Fibroblast of skin of back (primary cell): ENCODE results near the gene VWA5B1.
A peak's percentile ranks its signal among the peaks of the same experiment; 100 is the strongest.
"Not testable (repeated sequence)": the region's sequence is repeated elsewhere in the genome, so short reads cannot be mapped to it uniquely, and the experiment has no call there.

Source experiments
- DNase-seq: peaks from one replicate; pipeline ENCODE4 v3.0.0-alpha.2; 2013

The VWA5B1 gene

DNA sequence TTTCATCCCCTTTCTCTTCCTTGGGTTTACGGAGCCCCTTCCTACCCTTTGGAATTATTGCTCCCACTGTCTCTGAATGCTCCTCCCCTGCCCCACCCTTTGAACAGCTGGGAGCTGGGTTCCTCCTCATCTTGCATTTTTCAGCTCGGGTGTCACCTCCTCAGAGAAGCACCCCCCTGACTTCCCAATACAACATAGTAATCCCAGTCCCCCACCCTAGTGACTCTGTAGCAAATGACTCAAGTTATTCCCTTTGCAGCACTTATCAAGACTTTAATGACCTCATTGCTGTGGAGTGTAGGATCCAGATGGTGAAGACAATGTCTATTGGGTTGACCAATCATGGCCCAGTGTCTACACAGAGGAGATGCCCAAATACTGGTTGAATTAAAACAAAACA lies 8.9 kb upstream of the VWA5B1 start:
- DNase-seq: peak; percentile 87

DNA sequence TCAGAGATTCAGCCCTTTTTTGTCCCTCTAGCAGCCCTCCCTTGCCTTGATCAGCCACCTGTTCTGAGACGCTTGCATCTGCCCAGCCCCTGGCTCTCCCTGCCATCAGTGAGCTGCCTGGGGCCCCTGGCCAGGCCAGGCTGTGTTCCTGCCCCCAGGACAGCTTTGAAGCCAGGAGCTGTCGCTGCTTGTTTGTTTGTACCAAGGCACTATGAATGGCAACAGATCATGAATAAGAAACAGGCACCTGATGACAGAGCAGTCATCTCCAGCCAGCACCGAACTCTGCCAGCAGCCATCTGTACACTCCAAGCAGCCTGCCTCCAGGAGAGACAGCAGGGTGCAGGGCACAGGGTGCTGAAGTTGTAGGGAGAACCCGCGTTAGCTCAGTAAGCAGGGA lies 8.1 kb upstream of the VWA5B1 start:
- no peak for DNase-seq

DNA sequence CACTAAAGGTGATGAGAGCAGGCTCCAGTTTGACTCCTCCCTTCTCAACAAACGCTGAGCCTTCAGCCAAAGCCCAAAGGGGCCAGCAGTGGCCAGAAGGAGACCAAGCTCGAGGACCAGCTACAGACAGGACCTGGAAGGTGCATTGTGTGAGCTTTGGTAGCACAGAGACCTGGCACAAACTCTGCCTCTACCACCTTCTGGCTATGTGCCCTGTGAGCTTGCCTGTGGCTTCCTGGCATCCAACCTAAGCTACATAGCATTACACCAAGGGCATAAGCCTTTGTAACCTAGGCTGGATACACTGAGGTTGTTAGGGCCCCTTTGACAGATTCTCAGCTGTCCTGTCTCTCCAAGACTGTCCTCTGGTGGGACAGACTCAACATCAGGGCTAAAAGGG lies 6.6 kb upstream of the VWA5B1 start:
- no peak for DNase-seq

DNA sequence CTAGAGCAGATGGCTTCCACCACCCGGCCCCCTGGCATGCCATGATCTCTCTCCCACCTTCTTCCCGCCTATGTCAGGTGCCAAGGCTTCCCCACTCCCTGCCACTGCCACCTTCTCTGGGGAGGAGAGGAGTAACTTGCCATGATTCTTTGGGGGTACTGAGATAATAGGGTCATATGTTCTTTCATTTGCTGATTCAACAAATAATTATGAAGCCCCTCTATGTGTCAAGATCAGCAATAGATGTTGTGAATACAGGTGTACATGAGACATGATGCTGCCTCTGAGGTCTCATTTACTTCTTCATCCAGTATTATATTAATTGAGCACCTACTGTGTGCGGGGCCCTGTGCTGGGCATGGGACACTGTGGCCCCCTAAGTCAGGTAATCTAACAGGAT lies 6.0 kb upstream of the VWA5B1 start:
- DNase-seq: no peak

DNA sequence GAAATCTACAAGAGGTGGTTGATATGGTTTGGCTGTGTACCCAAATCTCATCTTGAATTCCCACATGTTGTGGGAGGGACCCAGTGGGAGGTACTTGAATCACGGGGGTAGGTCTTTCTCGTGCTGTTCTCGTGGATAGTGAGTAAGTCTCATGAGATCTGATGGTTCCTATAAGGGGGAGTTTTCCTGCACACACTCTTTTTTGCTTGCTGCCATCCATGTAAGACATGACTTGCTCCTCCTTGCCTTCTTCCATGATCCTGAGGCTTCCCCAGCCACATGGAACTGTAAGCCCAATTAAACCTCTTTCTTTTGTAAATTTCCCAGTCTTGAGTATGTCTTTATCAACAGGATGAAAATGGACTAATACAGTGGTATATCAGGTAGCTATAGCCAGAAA lies 5.2 kb upstream of the VWA5B1 start:
- DNase-seq: no peak

DNA sequence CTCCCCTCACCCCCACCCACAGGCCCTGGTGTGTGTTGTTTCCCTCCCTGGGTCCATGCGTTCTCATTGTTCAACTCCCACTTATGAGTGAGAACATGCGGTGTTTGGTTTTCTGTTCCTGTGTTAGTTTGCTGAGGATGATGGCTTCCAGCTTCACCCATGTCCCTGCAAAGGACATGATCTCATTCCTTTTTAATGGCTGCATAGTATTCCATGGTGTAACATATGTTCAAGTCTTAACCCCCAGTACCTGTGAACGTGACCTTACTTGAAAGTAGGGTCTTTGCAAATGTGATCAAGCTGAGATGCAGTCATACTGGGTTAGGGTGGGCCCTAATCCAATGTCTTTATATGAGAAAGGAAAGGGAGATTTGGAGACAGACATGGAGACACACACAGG lies 3.0 kb upstream of the VWA5B1 start:
- DNase-seq: not testable (repeated sequence)

DNA sequence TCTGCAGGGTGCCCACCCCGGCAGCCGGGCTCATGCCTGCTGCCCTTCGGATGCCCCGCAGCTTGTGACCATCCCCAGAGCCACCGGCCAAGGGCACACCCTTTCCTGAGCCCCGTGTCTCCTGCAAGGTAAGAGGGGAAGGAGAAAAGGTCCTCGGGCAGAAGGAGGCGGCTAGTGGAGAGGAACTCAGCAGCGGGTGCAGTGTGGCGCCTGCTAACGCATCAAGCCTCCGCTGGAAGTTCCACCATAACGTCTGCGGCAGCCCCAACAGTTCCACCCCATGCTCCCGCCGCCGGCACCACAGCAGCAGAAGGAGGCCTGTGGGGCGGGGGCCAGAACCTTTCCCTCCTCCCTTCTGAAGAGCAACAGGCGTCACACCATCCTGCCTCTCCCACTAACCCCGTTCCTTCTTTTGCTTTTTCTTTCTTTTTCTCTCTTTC lies 990 bp downstream of the VWA5B1 start:
- DNase-seq: no peak

DNA sequence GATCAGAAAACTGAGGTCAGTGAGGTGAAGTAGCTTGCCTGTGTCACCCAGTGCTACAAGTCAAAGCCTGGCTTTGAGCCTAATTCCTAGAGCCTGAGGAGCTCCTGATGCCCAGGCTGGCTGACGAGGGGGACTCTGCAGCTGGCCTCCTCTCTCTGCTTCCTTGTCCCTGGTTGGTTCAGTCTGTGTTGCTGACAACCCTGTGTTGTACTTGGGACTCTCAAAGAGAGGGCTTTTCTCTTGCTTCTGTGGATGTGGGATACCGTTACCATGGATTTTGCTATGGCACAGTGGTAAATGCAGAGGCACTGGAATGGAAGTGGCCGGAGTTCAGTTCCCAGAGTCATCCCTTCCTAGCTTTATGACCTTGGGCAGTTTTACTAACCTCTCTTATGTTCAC lies 8.0 kb downstream of the VWA5B1 start:
- DNase-seq: no peak

DNA sequence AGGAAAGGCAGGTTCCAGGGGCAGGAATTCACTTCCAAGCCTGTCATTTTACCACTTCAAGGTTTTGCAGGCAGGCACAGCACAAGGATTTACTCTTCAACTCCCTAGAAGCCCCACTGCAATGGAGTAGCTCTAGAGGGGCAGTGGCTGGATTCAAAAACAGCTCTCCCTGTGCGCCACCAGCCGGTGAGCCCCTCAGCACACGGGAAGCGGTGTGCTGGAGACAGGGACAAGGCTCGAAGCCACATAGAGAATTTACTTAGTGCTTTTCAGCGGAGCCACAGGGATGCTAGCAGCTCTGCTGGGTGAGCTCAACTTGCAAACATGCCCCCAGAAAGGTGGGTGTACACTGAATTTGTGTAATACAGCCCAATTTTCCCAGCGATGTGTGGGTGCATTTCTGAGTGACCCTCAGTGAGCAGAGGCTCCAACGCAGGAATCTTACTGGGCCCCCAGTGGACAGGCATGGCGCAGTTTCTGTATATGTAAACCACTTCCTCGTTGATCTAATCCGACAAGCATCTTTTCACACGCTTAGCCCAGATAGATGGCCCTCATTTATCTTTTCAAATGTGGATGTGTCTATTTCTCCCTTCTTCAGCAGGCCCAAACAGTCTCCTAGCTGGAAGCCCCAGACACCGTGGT lies 10.9 kb downstream of the VWA5B1 start:
- no peak for DNase-seq

DNA sequence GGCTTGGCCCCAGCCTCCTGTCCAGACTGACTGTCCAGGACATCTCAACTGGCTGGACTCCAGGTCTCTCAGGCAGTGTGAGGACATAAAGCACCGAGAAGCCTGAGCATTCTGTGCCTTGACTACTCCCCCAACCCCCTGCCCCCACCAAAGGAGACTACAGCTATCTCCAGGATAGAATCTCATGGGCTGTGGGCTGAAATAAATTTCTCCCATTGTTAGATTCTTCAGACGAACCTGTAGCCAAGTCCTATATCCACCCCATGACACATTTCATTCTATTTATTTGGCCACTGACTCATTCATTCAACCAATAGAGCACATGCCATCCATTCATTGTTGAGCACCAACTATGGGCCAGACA lies 11.4 kb downstream of the VWA5B1 start:
- no peak for DNase-seq

DNA sequence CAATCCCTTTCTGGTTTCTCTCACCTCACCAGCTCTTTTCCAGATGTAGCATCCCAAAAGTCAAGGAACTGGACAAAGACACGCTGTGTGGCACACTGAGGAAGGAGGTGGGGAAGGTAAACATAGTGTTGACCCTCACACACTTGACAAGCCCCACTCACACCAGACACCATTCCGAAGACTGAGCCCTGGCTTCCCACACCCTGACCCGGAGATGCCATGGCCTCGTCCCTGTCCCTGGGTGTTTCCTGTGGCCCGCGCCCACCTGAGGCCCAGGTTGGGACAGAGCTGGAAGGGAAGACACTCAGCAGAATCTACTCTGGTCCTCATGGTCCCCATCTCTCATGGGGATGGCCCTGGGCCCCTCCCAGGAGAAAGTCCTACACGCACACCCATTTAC lies 16.4 kb downstream of the VWA5B1 start:
- no peak for DNase-seq

DNA sequence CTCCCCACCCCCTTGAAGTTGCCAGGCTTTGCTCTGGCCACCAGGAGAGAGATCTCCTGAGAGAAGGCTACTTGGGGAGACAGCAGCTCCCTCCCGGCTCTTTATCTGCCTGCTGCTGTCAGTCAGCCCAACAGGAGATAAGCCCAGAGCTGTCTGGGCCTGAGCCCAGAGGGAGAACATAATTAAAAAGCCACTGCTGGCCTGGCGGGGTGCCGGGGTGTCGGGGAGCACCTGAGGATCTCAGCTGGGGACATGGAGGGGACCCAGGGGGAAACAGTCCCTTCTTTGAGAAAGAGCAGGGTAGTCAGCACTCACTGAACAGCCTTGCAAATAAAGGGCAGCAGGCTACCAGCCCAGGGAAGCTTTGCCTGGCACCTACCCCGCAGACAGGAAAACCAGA lies 17.9 kb downstream of the VWA5B1 start:
- DNase-seq: no peak

DNA sequence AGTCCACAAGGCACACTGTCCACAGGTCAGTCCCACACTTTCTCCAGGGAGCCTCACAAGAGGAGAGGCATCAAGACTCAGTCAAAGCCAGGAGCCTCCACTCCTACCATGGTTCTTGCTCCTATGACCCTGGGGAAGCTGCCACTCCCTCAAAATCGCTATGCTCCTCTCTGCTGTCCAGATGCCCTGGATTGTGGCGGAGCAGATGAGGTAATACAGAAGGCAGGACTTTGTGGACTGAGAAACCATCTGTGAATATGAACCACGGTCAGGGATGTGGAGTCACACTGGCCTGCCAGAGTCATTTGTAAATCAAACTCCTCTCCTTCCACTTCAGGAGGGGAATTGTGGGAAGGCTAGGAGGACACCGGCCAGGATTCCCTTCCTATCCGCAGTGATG lies 20.6 kb downstream of the VWA5B1 start:
- DNase-seq: no peak

DNA sequence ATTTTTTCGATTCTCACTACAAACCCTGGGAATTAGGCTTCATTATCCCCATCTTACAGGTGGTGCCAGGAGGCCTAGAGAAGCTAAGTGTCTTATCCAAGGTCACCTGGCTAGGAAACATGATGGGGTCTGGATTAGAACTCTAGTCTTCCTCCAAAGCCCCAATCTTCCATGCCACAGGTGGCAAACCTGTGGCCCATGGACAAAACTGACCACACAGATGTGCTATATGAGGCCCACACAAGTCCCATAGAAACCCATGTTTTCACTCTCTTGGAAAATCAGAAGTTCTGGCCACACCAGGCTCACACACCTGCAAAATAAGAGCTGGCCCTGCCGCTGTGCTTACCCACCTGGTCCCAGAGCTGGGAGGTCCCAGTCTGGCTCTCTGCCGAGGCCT lies 21.6 kb downstream of the VWA5B1 start:
- DNase-seq: no peak

DNA sequence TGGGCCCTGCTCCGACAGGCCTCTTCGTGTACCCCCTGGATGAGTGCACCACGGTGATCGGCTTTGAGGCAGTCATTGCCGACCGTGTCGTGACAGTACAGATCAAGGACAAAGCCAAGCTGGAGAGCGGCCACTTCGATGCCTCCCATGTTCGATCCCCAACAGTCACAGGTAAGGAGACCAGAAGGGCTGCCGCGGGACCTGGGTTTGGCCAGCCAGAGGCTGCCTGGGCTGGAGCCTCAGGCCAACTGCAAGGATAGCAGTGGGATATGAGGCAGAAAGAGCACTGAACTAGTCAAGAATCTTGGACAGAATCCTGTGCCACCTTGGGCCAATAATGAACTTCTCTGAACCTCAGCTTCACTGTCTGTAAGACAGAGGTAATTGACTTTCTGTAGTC lies 22.1 kb downstream of the VWA5B1 start:
- no peak for DNase-seq

DNA sequence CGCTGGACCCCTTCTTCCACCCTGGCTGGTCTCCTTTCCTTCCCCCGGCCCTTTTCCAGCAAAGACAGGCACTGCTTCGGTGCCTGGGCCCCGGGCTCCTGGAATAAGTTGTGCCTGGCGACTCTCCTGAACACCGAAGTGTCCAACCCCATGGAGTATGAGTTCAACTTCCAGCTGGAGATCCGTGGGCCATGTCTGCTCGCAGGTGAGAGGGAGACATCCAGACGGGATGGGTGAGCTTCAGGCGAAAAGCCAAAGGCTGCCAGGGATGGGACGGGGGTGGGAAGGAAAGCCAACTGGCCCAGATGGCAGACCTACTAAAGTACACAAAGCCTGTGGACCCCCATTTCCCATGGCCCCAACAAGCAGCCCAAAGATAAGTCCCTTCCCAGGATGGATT lies 26.8 kb downstream of the VWA5B1 start:
- no peak for DNase-seq

DNA sequence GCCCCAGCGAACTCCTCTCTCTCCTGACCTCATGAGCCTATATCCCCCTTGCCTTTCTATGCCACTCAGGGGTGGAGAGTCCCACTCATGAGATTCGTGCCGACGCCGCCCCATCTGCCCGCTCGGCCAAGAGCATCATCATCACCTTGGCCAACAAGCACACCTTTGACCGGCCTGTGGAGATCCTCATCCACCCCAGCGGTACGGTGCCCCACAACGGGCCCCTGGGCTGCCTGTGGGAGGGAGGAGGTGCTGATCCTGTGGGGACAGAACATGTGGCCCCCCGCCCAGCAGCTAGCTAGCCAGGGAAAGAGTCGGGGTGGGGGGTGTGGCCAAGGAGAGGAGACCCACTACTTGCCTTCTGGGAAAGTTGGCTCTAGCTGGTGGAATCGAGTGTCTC lies 27.8 kb downstream of the VWA5B1 start:
- no peak for DNase-seq

DNA sequence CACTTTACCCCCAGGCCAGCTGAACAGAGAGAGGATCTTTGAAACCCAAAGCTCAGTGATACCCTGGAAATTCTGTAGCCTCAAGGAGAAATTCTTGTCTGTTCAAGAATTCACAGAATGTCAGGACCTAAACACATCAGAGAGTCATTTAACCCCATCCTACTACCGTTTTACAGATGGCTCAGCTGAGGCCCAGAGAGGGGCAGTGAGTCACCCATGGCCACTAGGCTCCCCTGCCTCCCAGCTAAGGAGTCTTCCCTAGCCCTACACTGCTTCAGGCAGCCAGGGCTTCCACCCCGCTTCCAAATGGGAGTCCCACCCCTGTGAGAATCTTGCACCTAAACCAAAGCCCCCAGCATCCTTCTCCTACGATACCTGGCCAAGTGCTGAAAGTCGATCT lies 28.3 kb downstream of the VWA5B1 start:
- DNase-seq: no peak

DNA sequence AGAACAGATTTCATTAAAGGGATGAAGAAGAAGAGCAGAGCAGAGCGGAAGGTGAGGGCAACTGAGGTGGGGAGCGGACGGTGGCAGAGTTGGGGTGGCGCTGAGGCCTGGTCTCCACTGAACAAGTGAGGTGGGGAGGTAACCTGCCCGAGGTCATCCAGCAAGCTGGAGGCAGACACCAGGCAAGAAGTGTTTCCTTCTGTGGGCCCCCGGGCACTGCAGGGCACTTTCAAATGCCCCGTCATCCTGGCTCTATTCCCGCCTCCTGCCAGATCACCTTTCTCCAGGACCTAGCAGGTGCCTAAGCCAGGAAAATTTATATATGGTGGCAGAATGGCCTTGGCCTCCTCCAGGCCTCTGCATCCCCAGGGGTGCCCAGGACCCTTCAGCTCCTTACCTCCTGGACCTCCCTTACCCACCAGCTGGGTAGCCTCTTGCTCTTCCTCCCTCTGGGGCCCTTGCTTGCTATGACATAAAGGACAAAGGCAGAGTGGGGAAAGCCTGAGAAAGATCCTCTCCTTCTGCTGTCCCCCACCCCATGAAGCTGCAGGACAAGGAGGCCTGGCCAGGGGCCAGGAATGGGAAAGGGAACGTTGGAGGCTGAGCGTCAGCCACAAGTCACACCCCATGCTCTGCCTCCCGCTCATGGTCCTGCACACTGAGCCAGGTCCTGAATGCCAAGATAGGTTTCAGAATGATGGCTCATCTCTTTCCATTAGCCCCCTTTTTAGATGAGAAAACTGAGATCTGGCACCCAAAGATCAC lies 29.0 kb downstream of the VWA5B1 start:
- DNase-seq: no peak

DNA sequence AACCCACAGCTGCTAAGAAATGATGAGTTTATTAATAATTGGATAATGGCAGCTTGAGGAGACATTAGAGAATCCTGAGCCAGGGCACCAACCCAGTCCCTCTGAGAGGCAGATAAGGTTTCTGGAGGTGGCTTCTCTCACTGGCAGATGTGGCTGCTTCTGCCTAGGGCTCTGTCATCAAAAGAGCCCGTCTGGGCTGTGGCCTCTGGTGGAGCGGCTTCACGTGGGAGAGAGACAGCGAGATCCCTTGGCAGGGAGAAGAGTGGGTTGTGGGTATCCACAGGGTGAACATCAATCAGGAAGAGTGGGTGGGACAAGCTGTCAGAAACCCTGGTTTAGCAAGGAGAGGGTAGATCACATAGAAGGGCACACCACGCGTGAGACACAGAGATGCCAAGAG lies 30.0 kb downstream of the VWA5B1 start:
- no peak for DNase-seq

DNA sequence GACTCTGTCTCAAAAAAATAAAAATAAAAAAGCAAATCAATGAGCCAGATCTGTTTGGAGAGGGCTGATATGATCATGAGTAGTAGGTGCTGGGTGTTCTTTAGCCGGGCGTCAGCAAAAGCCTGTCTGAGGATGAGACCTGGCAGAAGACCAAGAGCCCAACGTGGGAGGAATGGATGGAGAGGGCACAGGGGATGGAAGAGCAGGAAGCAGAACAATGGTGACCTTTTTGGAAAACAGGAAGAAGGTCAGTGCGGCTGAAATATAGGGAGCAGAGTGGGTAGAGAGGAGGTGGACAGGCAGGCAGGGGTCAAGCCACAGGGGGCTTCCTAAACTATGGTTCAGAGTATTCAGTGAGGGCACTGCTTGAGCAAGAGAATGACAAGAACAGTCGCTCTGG lies 30.9 kb downstream of the VWA5B1 start:
- DNase-seq: no peak

DNA sequence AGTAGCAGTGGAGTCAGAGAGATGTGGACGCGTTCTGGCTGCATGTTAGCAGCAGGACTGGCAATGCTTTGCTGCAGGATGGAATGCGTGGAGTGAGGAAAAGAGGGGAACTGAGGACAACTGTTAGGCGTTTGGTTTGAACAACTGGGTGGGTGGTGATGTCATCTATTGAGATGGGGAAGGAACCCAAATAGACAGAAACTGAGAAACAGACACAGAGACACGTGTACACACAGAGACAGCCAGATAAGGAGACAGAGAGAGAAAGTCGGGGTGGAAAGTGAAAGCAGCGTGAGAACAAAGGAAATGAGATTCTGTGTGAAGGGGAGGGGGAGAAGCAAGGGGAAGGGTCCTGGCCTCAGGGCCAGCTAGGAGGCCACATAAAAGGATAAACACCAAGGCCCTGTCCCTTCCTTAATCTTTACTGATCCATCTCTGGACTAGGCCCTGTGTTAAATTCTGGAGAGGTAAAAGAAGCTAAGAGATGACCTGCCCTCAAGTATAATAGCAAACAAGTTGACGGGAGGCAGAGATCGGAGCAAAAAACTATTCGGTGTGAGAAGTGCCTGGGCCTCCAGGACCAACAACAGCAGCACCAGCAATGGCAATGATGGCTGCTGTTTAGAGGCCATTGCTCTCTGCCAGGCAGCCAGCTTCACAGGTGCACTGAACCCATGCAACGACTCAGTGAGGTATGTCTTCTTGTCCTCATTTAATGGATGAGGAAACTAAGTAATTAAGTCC lies 31.6 kb downstream of the VWA5B1 start:
- no peak for DNase-seq

DNA sequence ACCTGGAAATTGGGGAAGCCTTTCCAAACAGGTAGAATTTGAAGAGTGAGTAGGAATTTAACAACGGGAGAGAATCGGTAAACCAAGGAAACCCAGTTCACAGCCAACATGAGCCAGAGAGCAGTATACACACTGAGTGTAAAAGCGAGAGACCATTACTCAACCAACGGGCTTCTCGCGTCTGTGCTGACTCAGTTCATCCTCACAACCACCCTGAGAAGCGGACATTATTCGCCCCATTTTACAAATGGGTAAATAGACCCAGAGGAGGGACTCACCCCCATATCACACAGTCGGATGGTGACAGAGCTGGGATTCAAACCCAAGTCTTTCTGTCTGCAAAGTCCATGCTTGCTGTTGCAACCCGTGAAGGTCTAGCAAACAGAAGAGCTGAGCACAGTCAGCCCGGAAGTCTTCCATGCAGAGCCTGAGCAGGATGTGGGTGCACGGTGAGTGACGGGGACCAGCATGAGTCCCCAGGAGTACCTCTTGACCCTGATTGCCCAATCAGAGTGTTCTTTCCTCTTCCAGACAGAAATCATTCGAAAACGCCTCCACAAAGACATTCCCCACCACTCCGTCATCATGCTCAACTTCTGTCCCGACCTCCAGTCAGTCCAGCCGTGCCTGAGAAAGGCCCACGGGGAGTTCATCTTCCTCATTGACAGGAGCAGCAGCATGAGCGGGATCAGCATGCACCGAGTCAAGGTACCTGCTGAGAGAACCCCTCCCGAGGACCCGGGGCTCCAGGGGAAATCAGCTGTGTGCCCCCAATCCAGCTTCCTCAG lies 32.3 kb downstream of the VWA5B1 start:
- peak; percentile 2 for DNase-seq
